Activated naive CD8-positive, alpha-beta T cell treated with anti-CD3 and anti-CD28 coated beads, Interleukin-2, amount 10 ng/mL, durations not matched to agents 7 days and 5 days (primary cell): ENCODE data around the gene MTG1. TPM values are rescaled to one million over a fixed set of nuclear protein-coding genes. Genes with fewer than 3 reads are reported as not detected.
"Not testable (repeated sequence)": the region's sequence is repeated elsewhere in the genome, so short reads cannot be mapped to it uniquely, and the experiment has no call there.

ENCODE experiments used
- ATAC-seq: fragments of 150-1000 bp; cut with Tn5 transposase; one replicate; pipeline ENCODE4 v1.10.0; 2021; ENCODE audit warnings: low read depth, moderate library complexity
- POLR2A ChIA-PET: fragments of 350-600 bp; sonication (Branson Sonifier 250); formaldehyde crosslinking; loops from one replicate; lab custom pipeline; 2021; ENCODE audit warnings: antibody characterized with exemption; lab: Charles Lee
- DNase-seq: peaks from one replicate; pipeline ENCODE4 v3.0.0; 2021
- H3K27ac Mint-ChIP-seq: one replicate; pipeline ENCODE4 v1.8.0; 2022; ENCODE audit warnings: mild to moderate bottlenecking, mixed read lengths
- H3K27me3 Mint-ChIP-seq: one replicate; pipeline ENCODE4 v1.8.0; 2022; ENCODE audit warnings: mild to moderate bottlenecking, moderate library complexity, mixed read lengths
- H3K36me3 Mint-ChIP-seq: one replicate; pipeline ENCODE4 v1.8.0; 2021; ENCODE audit warnings: mild to moderate bottlenecking, mixed read lengths
- H3K4me1 Mint-ChIP-seq: one replicate; pipeline ENCODE4 v1.8.0; 2021; ENCODE audit warnings: mixed read lengths
- H3K4me3 Mint-ChIP-seq: one replicate; pipeline ENCODE4 v1.8.0; 2022; ENCODE audit warnings: mild to moderate bottlenecking, moderate library complexity, mixed read lengths
- H3K9me3 Mint-ChIP-seq: one replicate; pipeline ENCODE4 v1.8.0; 2021; ENCODE audit warnings: mixed read lengths
- total RNA-seq, 2 experiments: library from RNA; stranded (reverse); gene quantifications; one replicate each; pipeline ENCODE4 v1.2.3, GENCODE V29; 2021

Gene MTG1
- total RNA-seq, 2 experiments from 2014 or later: 53.7 to 56.6 TPM

DNA sequence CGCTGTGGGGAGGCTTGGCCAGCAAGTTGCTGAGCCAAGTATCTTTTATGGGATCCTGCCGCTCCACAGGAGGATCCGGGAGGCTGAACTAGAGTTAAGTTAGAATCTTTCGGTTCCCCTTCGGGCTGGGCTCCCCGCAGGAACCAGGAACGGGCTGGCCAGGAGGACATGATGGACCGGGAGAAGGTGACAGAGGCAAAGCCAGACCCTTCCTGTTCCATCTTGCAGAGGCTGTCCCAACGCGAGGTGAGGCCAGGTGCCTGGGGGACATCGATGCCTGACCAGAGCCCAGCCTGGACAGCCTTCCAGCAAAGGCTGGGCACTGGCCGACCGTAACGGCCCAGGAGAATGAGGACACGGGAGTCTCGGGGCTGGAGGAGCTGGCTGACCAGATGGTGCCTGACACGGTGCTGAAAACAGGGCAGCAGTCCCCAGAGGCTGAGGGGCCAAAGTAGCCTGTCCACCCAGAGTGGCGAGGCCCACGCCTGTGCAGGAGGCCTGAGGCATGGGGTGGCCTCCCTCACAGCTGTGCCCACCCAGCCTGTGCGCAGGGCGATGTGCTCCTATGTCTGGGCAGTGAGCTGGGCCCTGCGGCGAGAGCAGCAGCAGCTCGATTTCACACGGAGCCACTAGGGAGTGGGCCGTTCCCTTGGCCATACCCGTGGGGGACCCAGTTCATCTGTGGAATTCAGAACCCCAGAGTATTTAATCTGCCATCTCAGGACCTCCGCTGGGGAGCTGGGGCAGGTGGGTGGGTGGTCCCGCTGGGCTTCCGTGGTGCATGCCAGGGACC is 16.7 kb upstream of the MTG1 start:
- ATAC-seq (no peak), DNase-seq (no peak)
- Mint-ChIP-seq H3K4me1 (peaks cover 9% of the 10 kb centered on the region), H3K27me3 (peaks cover 12% of the 10 kb centered on the region), H3K4me3 (peak overlapping the region; percentile 76), H3K27ac (no peak overlapping the region), H3K9me3 (no peaks in the 10 kb centered on the region), H3K36me3 (no peaks in the 10 kb centered on the region)
- POLR2A ChIA-PET: interaction anchor here (2.9 kb wide), 1 partner anchor 13 kb away, joined by 18 read pairs; no protein-coding TSS in a partner anchor

DNA sequence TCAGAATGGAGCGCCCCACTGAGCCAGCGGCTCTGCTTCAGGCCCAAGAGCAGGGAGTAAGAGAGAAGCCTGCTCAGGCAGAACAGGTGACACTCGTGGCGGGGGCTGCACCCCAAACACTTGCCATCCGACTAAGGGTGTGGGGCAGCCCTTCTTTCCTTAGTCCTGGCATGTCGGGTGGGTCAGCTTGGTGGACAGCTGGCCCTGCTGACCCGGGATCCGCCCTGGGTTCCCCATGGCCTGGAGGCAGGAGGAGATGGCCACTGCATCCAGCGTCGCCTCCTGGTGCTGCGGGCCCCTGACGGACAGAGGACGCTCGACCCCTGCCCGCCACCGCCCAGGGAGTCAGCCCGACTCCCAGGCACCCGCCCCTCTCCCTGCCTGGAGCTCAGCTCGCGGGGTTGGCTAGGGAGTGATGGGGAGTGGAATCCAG is 16.1 kb upstream of the MTG1 start:
- H3K27ac Mint-ChIP-seq: no peak overlapping the region
- no peak for DNase-seq
- H3K4me3 Mint-ChIP-seq: peak overlapping the region; percentile 76
- H3K27me3 Mint-ChIP-seq: peaks cover 12% of the 10 kb centered on the region
- H3K9me3 Mint-ChIP-seq: no peaks in the 10 kb centered on the region
- no peaks in the 10 kb centered on the region for H3K36me3 Mint-ChIP-seq
- H3K4me1 Mint-ChIP-seq: peaks cover 9% of the 10 kb centered on the region
- no peak for ATAC-seq
- POLR2A ChIA-PET: interaction anchor here (2.9 kb wide), 1 partner anchor 13 kb away, joined by 18 read pairs; no protein-coding TSS in a partner anchor

- DNase-seq (peak; percentile 82), ATAC-seq (peak; percentile 58)
- H3K27me3 Mint-ChIP-seq: peaks cover 12% of the 10 kb centered on the region
- H3K27ac Mint-ChIP-seq: no peak overlapping the region
- POLR2A ChIA-PET: interaction anchor here (2.9 kb wide), 1 partner anchor 12 kb away, joined by 18 read pairs; no protein-coding TSS in a partner anchor
- peaks cover 9% of the 10 kb centered on the region for H3K4me1 Mint-ChIP-seq
- H3K4me3 Mint-ChIP-seq: peak overlapping the region; percentile 76
- H3K36me3 Mint-ChIP-seq: no peaks in the 10 kb centered on the region
- H3K9me3 Mint-ChIP-seq: no peaks in the 10 kb centered on the region
Measured at GRCh38 chr10:133378251-133379096, 15.5 kb upstream of the MTG1 start.

DNA sequence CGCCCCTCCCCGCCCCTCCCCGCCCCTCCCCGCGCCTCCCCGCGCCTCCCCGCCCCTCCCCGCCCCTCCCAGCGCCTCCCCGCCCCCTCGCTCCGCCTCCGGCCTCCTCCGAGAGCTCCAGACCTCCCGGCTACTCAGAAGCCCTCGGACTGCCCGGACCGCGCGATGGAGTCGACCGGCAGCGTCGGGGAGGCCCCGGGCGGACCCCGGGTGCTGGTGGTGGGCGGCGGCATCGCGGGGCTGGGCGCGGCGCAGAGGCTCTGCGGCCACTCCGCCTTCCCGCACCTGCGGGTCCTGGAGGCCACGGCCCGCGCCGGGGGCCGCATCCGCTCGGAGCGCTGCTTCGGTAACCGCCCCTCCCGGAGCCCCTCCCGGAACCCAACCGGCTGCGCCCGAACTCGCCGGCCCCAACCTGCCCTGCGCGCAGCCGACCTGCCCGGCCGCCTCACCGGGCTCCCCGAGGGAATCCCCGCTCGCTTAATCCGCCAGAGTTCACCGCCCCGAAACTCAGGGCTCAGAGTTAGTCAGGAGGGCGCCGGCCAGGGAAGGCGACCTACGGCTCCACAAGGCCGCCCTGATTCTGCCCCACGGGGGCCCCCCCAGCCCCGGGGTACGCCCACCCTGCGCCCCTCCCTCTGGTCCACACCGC is 14.7 kb upstream of the MTG1 start, which contains the start of gene PAOX:
TSS of gene PAOX (plus strand) at position 111 of the 649 bp plus-strand sequence. CDS start at position 166, 55 bp downstream.
- peak; percentile 81 for DNase-seq
- Mint-ChIP-seq H3K4me3 (peak within 1 kb of the TSS; percentile 76), H3K27me3 (peaks cover 12% of the 10 kb centered on the region), H3K27ac (no peak within 1 kb of the TSS), H3K36me3 (no peaks in the 10 kb centered on the region), H3K9me3 (no peaks in the 10 kb centered on the region), H3K4me1 (peaks cover 6% of the 10 kb centered on the region)
- peak; percentile 48 for ATAC-seq
- POLR2A ChIA-PET: interaction anchor here (2.9 kb wide), 1 partner anchor 11 kb away, joined by 18 read pairs; no protein-coding TSS in a partner anchor

- Mint-ChIP-seq H3K36me3 (no peaks in the 10 kb centered on the region), H3K4me1 (peaks cover 2% of the 10 kb centered on the region), H3K4me3 (peak overlapping the region; percentile 64), H3K27ac (no peak overlapping the region), H3K27me3 (peaks cover 10% of the 10 kb centered on the region), H3K9me3 (no peaks in the 10 kb centered on the region)
- POLR2A ChIA-PET: no interaction called here
- no peak for ATAC-seq
- DNase-seq: no peak
Measured at GRCh38 chr10:133379801-133380666, 13.9 kb upstream of the MTG1 start.

- DNase-seq (no peak), ATAC-seq (no peak)
- Mint-ChIP-seq H3K9me3 (no peaks in the 10 kb centered on the region), H3K4me1 (peaks cover 2% of the 10 kb centered on the region), H3K4me3 (no peak overlapping the region), H3K27me3 (peaks cover 5% of the 10 kb centered on the region), H3K36me3 (no peaks in the 10 kb centered on the region), H3K27ac (no peak overlapping the region)
- POLR2A ChIA-PET: interaction anchor here (1.1 to 1.4 kb wide), 2 partner anchors 10 to 38 kb away, joined by 3 to 4 read pairs; no protein-coding TSS in a partner anchor
Measured at GRCh38 chr10:133381036-133381435, 12.9 kb upstream of the MTG1 start.

DNA sequence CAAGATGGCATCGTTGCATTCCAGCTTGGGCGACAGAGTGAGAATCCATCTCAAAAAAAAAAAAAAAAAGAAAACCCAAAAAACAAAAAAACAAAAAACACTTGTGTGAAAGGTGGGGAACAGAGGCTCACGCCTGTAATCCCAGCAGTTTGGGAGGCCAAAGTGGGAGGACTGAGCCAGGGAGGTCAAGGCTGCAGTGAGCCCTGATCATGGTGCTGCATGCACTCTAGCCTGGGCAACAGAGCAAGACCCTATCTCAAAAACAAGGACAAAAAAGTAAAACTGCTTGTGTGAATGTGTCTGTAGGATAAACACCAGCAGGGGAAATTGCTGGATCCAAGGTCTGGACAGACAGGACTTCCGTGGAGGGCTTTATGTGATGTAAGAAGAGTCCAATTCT is 10.4 kb upstream of the MTG1 start:
- peaks cover 1% of the 10 kb centered on the region for H3K36me3 Mint-ChIP-seq
- POLR2A ChIA-PET: no interaction called here
- DNase-seq: no peak

DNA sequence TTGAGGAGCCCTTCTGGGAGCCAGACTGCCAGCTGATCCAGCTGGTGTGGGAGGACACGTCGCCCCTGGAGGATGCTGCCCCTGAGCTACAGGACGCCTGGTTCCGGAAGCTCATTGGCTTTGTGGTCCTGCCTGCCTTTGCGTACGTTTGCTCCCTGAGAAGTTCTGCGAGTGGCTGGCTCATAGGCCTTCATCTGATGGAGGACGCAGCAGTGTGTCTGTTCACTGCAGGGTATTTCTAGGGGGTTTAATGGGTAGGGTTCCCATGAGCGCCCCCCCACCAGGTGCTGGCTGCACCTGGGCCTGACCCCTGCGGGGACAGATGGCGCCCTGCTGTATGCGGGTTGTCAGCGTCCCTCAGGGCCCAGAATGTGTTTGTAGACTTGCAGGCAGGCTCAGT is 9.9 kb upstream of the MTG1 start:
- Mint-ChIP-seq H3K9me3 (no peaks in the 10 kb centered on the region), H3K27me3 (no peaks in the 10 kb centered on the region), H3K4me3 (no peak overlapping the region), H3K4me1 (peaks cover 10% of the 10 kb centered on the region), H3K27ac (no peak overlapping the region), H3K36me3 (peaks cover 1% of the 10 kb centered on the region)
- DNase-seq (no peak), ATAC-seq (no peak)
- POLR2A ChIA-PET: no interaction called here

More for the DNA sequence above, 10.4 kb upstream of the MTG1 start:
- no peak for ATAC-seq
- Mint-ChIP-seq H3K27ac (no peak overlapping the region), H3K4me3 (no peak overlapping the region), H3K27me3 (no peaks in the 10 kb centered on the region), H3K9me3 (no peaks in the 10 kb centered on the region), H3K4me1 (peaks cover 6% of the 10 kb centered on the region)

DNA sequence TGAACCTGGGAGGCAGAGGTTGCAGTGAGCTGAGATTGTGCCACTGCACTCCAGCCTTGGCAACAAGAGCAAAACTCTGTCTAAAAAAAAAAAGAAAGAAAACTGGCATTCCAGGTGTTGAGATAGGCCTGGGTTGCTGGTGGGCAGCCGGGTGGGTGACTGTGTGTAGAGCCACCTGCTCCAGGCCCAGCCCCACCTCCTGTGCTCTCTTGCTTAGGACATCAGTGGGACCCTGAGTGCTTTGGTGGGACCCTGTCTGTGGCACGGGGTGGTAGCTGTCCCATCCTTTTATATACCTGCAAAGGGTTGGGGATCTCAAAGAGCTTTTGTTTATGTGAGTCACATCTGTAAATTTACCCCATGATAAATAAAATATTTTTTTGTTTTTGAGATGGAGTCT is 8.7 kb upstream of the MTG1 start:
- DNase-seq (no peak), ATAC-seq (no peak)
- POLR2A ChIA-PET: no interaction called here
- Mint-ChIP-seq H3K4me1 (peaks cover 15% of the 10 kb centered on the region), H3K27me3 (no peaks in the 10 kb centered on the region), H3K4me3 (no peak overlapping the region), H3K36me3 (peaks cover 2% of the 10 kb centered on the region), H3K27ac (no peak overlapping the region), H3K9me3 (no peaks in the 10 kb centered on the region)

GRCh38 chr10:133386951-133387350 is 7.0 kb upstream of the MTG1 start:
- H3K4me3 Mint-ChIP-seq, H3K9me3 Mint-ChIP-seq, ATAC-seq, H3K27me3 Mint-ChIP-seq, H3K36me3 Mint-ChIP-seq, DNase-seq, H3K27ac Mint-ChIP-seq: not testable (repeated sequence)
- POLR2A ChIA-PET: interaction anchor here (1.5 kb wide), 1 partner anchor 14 kb away, joined by 4 read pairs; the partner anchor contains the start of gene ECHS1
- H3K4me1 Mint-ChIP-seq: peaks cover 29% of the 10 kb centered on the region

- POLR2A ChIA-PET: interaction anchor here (0.6 to 3.7 kb wide), 4 partner anchors 9 to 31 kb away, joined by 3 to 18 read pairs (median 6); partner anchors contain the start of genes ECHS1, FUOM and PAOX
- H3K9me3 Mint-ChIP-seq: no peaks in the 10 kb centered on the region
- H3K4me1 Mint-ChIP-seq: peaks cover 29% of the 10 kb centered on the region
- H3K4me3 Mint-ChIP-seq: peak overlapping the region; percentile 85
- ATAC-seq (no peak), DNase-seq (no peak)
- H3K36me3 Mint-ChIP-seq: peaks cover 2% of the 10 kb centered on the region
- peak overlapping the region; percentile 99 for H3K27ac Mint-ChIP-seq
- H3K27me3 Mint-ChIP-seq: no peaks in the 10 kb centered on the region
Measured at GRCh38 chr10:133388236-133388972, 5.6 kb upstream of the MTG1 start.
